K562 (cell line): Measurements from ENCODE around the gene WNT7A. TPM values are rescaled to one million over a fixed set of nuclear protein-coding genes. Genes with fewer than 3 reads are reported as not detected.

Experiments used
- CCNT2 ChIP-seq: IDR thresholded peaks from 2 replicates; pipeline ENCODE4 v1.6.1; 2011; ENCODE audit warnings: borderline replicate concordance, low read depth, mild to moderate bottlenecking, moderate library complexity, mixed read lengths, low read length; ENCODE audit not compliant: insufficient read length; ENCODE audit errors: extremely low read depth
- ETS2 ChIP-seq: IDR thresholded peaks from 2 replicates; pipeline ENCODE4 v1.6.1; 2016; ENCODE audit warnings: borderline replicate concordance, missing genetic modification characterization, mild to moderate bottlenecking, moderate library complexity, missing compliant biosample characterization; ENCODE audit not compliant: poor library complexity, severe bottlenecking
- GATAD2B ChIP-seq: fragments of 450-650 bp; IDR thresholded peaks from 2 replicates; pipeline ENCODE4 v1.6.1; 2017; ENCODE audit warnings: mild to moderate bottlenecking, borderline replicate concordance
- HCFC1 ChIP-seq: IDR thresholded peaks from 2 replicates; pipeline ENCODE4 v1.6.1; 2012; ENCODE audit warnings: low read depth, low read length, improper control_type of control experiment
- HDAC8 ChIP-seq: fragments of 450-650 bp; IDR thresholded peaks from 2 replicates; pipeline ENCODE4 v1.6.1; 2016; ENCODE audit warnings: mild to moderate bottlenecking, missing genetic modification characterization, moderate library complexity, missing compliant biosample characterization
- ILK ChIP-seq: fragments of 450-650 bp; IDR thresholded peaks from 2 replicates; pipeline ENCODE4 v1.6.1; 2016; ENCODE audit warnings: missing genetic modification characterization, low read depth, mild to moderate bottlenecking, missing compliant biosample characterization, moderate library complexity, borderline replicate concordance
- LCOR ChIP-seq: sonication (generic); formaldehyde crosslinking; IDR thresholded peaks from 2 replicates; pipeline ENCODE4 v1.8.0; 2022; ENCODE audit warnings: mild to moderate bottlenecking, missing genetic modification reagents
- NFATC3 ChIP-seq: fragments of 450-650 bp; IDR thresholded peaks from 2 replicates; pipeline ENCODE4 v1.6.1; 2017; ENCODE audit warnings: mild to moderate bottlenecking
- NONO ChIP-seq, 2 experiments: fragments of 200-400 bp in 1 of 2; fragments of 450-650 bp in 1 of 2; formaldehyde crosslinking in 1 of 2; IDR thresholded peaks; 2 replicates each; pipeline ENCODE4 v1.6.1; 2017; ENCODE audit warnings: low read depth in 2 of 2, mild to moderate bottlenecking in 2 of 2, moderate library complexity in 2 of 2, low read length in 1 of 2
- NR2F6 ChIP-seq: fragments of 450-650 bp; formaldehyde crosslinking; IDR thresholded peaks from 2 replicates; pipeline ENCODE4 v1.4.0; 2020; ENCODE audit warnings: mild to moderate bottlenecking
- NUFIP1 ChIP-seq: fragments of 450-650 bp; IDR thresholded peaks from 2 replicates; pipeline ENCODE4 v1.6.1; 2018; ENCODE audit not compliant: partially characterized antibody
- PCBP1 ChIP-seq: fragments of 200-400 bp; formaldehyde crosslinking; IDR thresholded peaks from 2 replicates; pipeline ENCODE4 v1.6.1; 2018; ENCODE audit warnings: mild to moderate bottlenecking, low read depth, low read length; ENCODE audit not compliant: poor library complexity, severe bottlenecking
- SIX5 ChIP-seq, 2 experiments: IDR thresholded peaks; 2 replicates each; pipeline ENCODE4 v1.6.1; 2011; ENCODE audit warnings: low read length in 2 of 2, borderline replicate concordance in 1 of 2, low read depth in 1 of 2, mild to moderate bottlenecking in 1 of 2, moderate library complexity in 1 of 2; ENCODE audit not compliant: insufficient read depth in 1 of 2
- TAF15 ChIP-seq: fragments of 200-400 bp; formaldehyde crosslinking; IDR thresholded peaks from 2 replicates; pipeline ENCODE4 v1.6.1; 2017; ENCODE audit warnings: mild to moderate bottlenecking, low read depth, low read length, moderate library complexity
- TCF7L2 ChIP-seq: fragments of 150-350 bp; IDR thresholded peaks from 2 replicates; pipeline ENCODE4 v1.6.1; 2016; ENCODE audit warnings: low read depth, mild to moderate bottlenecking, low read length, moderate library complexity
- ZBTB7A ChIP-seq: IDR thresholded peaks from 2 replicates; pipeline ENCODE4 v1.6.1; 2011; ENCODE audit warnings: low read depth, mild to moderate bottlenecking, low read length, moderate library complexity, borderline replicate concordance; ENCODE audit not compliant: control insufficient read depth
- ZEB2 ChIP-seq: fragments of 450-650 bp; IDR thresholded peaks from 2 replicates; pipeline ENCODE4 v1.6.1; 2016
- ZNF133 ChIP-seq: fragments of 250-450 bp; sonication (Bioruptor Pico); IDR thresholded peaks from 2 replicates; pipeline ENCODE4 v1.4.0; 2020; ENCODE audit warnings: mild to moderate bottlenecking
- ZNF507 ChIP-seq: conservative IDR thresholded peaks from 2 replicates; pipeline ENCODE4 v1.6.1; 2017; ENCODE audit warnings: missing genetic modification characterization, missing compliant biosample characterization
- ZNF561 ChIP-seq: fragments of 450-650 bp; formaldehyde crosslinking; conservative IDR thresholded peaks from 2 replicates; pipeline ENCODE4 v1.4.0; 2020; ENCODE audit warnings: mild to moderate bottlenecking, moderate library complexity
- polyA plus RNA-seq, 8 experiments: library from polyadenylated mRNA; depleted of rRNA in 4 of 8; stranded (reverse) in 5 of 8; unstranded in 3 of 8; fragments of >200 nt; fragmentation: Nextera tagmentation in 2 of 8; fragmentation: Illumina TruSeq in 1 of 8; extraction: Ambion mirVana in 2 of 8; extraction: Trizol in 1 of 8; gene quantifications; 2 replicates each; pipeline versions ENCODE4 v1.2.1 to v1.2.3, GENCODE V29; 2011 to 2014; ENCODE audit warnings: inconsistent platforms in 1 of 8, missing spikeins in 1 of 8
- total RNA-seq, 7 experiments: library from RNA; depleted of rRNA in 6 of 7; stranded (reverse); fragments of >200 nt in 6 of 7; fragmentation: Illumina TruSeq in 2 of 7; extraction: Trizol in 2 of 7; gene quantifications; 2 replicates each; pipeline versions ENCODE4 v1.2.1 to v1.2.3, GENCODE V29; 2011 to 2021; ENCODE audit warnings: low replicate concordance in 1 of 7
- TF ChIP-seq, protein P1 (sequence below): sonication (generic); formaldehyde crosslinking; IDR thresholded peaks from 2 replicates; pipeline ENCODE4 v1.8.0; 2022; ENCODE audit warnings: mild to moderate bottlenecking, missing genetic modification reagents, borderline replicate concordance
- TF ChIP-seq, protein P2 (sequence below): fragments of 250-450 bp; sonication (Bioruptor Pico); IDR thresholded peaks from 2 replicates; pipeline ENCODE4 v1.5.0; 2020; ENCODE audit warnings: mild to moderate bottlenecking, borderline replicate concordance

The WNT7A gene
- total and polyA plus RNA-seq, 9 of the 15 experiments (the other 6 are each of a cell fraction or from before 2014, with no cell fraction given): 0.03 TPM; not detected in 8

DNA sequence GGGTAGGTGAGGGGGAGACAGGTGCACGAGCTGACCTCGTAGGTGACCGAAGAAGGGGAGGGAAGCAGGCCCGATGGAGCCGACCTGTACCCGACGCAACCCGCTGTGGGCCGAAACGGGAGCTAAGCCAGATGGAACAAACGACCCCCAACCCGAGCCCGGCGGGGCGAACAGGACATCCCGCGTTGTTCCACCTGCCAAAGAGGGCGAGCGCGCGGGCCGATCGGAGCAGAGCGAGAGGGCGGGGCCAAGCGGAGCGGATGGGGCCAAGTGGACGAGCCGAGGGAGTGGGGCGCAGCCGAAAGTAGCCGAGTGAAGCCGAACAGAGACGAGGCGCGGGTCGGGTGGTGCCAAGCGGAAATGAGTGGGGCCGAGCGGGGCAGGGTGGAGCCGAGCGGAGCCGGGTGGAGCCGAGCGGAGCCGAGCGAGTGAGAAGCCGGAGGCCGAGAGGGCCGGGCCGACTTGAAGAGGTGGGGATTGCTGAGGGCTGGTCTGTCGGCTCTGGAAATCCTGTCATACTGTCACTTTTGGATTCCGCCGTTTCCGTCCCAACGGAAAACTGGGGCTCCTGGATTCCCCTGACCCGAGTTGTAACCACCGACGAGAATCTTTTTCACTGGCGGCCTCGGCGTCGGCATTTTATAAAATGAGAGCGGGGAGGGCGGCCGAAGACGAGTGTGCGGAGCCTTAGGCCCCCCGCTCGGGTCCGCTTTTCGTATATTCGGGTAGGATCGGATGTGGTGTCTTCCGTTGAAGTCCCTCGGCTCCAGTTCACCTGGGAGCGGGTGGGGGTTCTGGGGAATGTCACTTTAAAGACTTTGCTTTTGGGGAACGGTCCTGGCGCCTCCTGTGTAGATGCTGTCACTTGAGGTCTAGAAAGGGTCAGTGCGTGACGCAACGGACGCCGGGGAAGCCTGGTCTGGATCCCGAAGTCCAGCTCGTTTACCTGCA, 15.6 kb upstream of the WNT7A start (continued):
- no peak for TF ChIP-seq NONO (IDR thresholded peaks at IDR 0.05; ENCODE audit: low read depth in 2 of 2, low read length in 1 of 2)
- TF ChIP-seq ZNF561 (CRISPR knock-in tag): no peak
- no peak for TF ChIP-seq HCFC1
- TF ChIP-seq ZNF507 (tag): no peak
- TF ChIP-seq ETS2 (tag): no peak
- no peak for TF ChIP-seq NFATC3
- 0 out of 2 replicates have a peak, but pooled peaks have one; percentile 44 for TF ChIP-seq LCOR (CRISPR knock-in tag)
- no peak for TF ChIP-seq ZEB2
- TF ChIP-seq, protein P1, sequence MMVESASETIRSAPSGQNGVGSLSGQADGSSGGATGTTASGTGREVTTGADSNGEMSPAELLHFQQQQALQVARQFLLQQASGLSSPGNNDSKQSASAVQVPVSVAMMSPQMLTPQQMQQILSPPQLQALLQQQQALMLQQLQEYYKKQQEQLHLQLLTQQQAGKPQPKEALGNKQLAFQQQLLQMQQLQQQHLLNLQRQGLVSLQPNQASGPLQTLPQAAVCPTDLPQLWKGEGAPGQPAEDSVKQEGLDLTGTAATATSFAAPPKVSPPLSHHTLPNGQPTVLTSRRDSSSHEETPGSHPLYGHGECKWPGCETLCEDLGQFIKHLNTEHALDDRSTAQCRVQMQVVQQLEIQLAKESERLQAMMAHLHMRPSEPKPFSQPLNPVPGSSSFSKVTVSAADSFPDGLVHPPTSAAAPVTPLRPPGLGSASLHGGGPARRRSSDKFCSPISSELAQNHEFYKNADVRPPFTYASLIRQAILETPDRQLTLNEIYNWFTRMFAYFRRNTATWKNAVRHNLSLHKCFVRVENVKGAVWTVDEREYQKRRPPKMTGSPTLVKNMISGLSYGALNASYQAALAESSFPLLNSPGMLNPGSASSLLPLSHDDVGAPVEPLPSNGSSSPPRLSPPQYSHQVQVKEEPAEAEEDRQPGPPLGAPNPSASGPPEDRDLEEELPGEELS: 0 out of 2 replicates have a peak, but pooled peaks have one; percentile 53
- no peak for TF ChIP-seq GATAD2B
- TF ChIP-seq PCBP1: no peak
- TF ChIP-seq, protein P2, sequence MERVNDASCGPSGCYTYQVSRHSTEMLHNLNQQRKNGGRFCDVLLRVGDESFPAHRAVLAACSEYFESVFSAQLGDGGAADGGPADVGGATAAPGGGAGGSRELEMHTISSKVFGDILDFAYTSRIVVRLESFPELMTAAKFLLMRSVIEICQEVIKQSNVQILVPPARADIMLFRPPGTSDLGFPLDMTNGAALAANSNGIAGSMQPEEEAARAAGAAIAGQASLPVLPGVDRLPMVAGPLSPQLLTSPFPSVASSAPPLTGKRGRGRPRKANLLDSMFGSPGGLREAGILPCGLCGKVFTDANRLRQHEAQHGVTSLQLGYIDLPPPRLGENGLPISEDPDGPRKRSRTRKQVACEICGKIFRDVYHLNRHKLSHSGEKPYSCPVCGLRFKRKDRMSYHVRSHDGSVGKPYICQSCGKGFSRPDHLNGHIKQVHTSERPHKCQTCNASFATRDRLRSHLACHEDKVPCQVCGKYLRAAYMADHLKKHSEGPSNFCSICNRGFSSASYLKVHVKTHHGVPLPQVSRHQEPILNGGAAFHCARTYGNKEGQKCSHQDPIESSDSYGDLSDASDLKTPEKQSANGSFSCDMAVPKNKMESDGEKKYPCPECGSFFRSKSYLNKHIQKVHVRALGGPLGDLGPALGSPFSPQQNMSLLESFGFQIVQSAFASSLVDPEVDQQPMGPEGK: no peak
- TF ChIP-seq CCNT2: peak; percentile 50
- no peak for TF ChIP-seq NUFIP1
- no peak for TF ChIP-seq TCF7L2
- no peak for TF ChIP-seq ZNF133 (CRISPR knock-in tag)
- no peak for TF ChIP-seq ILK
- no peak for TF ChIP-seq NR2F6 (CRISPR knock-in tag)
- no peak for TF ChIP-seq ZBTB7A
- TF ChIP-seq SIX5 (IDR thresholded peaks at IDR 0.05; ENCODE audit: borderline replicate concordance in 1 of 2, insufficient read depth in 1 of 2, low read depth in 1 of 2, low read length in 2 of 2): no peak
- no peak for TF ChIP-seq TAF15
- TF ChIP-seq HDAC8 (tag): no peak
